Measurements from ENCODE around the gene TMEM201.
A peak's percentile ranks its signal among the peaks of the same experiment; 100 is the strongest.

TMEM201 gene

DNA sequence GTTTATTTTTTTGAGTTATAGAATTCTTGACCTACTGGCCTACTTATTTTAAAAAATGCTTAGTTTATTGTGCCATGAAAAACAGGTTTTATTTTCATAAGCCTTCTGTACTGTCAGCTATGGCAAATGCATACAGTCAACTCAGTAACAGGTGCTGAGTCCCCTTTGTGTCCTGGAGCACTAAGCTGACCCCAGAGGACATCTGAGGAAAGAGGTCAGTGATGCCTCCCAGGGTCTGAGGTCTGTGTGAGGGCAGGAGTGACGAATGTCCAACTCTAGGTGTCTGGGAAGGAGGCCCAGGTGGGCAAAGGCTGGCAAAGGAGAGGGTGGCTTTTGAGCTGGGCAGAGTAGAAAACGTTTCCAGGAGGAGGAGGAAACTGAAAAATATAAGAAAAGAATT, 7.8 kb upstream of the TMEM201 start:
- no peak for DNase-seq (ENCODE audit: low read depth in 3 of 3)

- DNase-seq (ENCODE audit: low read depth in 3 of 3): no peak
These were observed 2.5 kb upstream of the TMEM201 start for GRCh38 chr1:9586147-9586766.

DNA sequence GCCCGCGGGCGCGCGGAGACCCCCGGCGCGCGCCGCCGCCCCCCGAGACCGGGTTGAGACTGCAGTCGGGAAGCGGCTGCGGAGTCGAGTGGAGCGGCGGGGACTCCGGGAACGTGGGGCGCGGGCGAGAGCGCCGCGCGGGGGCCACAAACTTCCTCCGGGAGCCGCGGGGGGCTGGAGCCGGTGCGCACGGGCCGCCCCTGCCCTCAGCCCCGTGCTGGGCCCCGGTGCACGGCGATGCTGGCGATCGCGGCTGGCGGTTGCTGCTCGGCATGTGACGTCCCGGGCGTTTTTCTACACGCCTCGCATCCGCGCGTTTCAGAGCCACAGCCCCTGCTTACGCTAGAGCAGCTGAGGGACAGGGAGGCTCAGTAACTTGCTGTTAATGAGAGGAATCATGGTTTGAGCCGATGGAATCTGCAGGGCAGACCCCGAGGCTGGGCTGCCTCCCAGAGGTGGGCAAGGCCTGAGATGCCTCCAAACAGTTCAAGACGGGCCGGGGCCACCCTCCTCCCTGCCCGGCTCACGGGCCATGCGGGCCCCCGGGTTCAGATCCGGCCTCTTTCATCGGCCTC, 520 bp downstream of the TMEM201 start:
- DNase-seq (ENCODE audit: low read depth in 3 of 3): peak in 2 of 3 donors; percentile 14 to 25

- DNase-seq (ENCODE audit: low read depth in 3 of 3): no peak
These were observed 1.0 kb downstream of the TMEM201 start for GRCh38 chr1:9589719-9590157.

DNA sequence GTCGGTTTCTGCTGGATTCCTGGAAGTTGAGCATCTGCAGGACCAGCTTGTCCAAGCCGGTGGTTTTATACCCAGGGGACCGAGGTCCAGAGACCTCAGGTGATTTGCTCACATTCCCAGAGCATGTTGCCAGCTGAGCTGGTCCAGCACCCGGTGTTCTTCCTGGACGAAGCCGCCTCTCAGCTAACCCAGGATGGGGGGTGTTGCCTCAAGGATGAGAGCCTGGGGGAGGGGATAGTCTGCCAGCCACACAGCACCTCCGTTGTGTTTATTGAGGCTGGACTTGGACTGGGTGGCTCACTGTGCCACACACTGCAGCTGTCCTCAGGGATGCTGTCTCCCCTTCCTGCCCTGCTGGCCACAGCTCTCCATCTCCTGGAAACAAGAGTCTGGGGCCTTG, 1.5 kb downstream of the TMEM201 start:
- DNase-seq (ENCODE audit: low read depth in 3 of 3): no peak

- no peak for DNase-seq (ENCODE audit: low read depth in 3 of 3)
These were observed 2.4 kb downstream of the TMEM201 start for GRCh38 chr1:9590945-9591668.

- no peak for DNase-seq (ENCODE audit: low read depth in 3 of 3)
These were observed 3.2 kb downstream of the TMEM201 start for GRCh38 chr1:9591669-9592509.

DNA sequence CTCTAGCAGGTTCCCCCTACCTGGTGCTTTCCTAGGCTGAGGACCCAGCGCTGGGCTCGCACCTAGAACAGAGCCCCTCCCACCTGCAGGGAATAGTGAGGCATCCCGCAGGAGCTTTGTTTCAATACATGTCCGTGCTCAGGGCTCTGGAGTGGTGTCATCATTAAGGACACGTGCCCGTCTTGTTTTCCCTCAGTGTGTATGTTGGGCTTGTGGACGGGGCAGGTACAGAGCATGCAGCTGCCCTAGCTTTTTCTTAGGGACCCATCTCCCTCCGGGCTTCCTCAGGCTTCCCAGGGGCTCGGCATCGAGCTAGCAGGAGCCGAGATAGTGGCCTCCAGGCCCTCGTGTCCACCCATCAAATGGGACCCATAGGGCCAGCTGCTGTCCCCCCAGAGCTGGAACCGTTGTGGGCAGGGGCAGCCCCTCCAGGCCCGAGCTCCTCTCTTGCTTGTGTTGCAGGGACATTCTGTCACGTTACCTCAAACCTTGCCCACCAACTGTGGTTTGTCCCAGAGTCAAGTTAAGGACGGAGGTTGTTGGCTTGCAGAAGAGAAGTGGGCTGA, 3.9 kb downstream of the TMEM201 start:
- no peak for DNase-seq (ENCODE audit: low read depth in 3 of 3)

- no peak for DNase-seq (ENCODE audit: low read depth in 3 of 3)
These were observed 4.4 kb downstream of the TMEM201 start for GRCh38 chr1:9593147-9593491.

DNA sequence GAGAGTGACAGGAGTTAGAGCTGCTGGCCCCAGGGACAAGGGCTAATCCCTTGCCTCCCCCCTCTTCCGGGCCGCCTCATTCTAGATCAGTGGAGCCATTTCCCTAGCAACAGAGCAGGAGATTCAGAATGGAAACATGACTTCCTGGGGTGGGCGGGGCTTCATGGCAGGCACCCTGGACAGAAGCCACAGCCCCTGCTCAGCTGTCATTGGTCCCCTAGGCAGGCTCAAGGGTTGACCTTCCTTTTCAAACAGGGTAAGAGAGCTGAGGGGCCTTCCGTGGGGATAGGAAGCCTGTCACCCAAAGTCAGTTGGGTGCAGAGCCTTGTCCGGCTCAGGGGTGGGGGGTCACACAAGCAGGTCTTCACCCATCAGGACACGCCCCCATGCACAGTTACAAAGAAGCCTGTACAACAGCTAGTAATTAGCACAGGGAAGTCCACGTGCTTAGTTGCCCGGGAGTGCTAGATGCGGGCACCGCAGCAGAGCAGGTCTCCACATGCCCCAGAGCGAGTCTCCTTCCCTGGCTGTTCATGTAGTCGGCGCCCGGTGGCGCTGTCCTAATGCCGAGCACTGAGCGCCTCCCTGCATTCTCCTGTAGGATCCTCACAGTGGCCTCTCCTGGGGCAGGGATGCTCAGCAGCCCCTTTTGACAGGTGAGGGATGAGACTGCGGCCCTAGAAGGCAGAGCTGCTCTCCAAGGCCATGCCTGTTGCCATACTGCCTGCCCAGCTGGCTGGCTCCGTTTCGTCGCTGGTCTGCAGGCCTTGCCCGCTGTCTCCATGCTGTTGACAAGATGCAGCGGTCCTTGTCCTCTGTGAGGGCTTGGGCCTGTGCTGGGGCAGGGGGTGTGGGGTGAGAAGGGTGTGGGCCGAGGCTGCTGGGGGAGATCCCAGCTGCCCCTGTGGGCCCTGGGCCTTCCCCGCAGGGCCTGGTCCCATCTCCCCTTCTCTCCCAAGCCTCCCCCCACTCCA, 5.1 kb downstream of the TMEM201 start:
- peak; percentile 21 to 30 (median 26) for DNase-seq (ENCODE audit: low read depth in 3 of 3)

DNA sequence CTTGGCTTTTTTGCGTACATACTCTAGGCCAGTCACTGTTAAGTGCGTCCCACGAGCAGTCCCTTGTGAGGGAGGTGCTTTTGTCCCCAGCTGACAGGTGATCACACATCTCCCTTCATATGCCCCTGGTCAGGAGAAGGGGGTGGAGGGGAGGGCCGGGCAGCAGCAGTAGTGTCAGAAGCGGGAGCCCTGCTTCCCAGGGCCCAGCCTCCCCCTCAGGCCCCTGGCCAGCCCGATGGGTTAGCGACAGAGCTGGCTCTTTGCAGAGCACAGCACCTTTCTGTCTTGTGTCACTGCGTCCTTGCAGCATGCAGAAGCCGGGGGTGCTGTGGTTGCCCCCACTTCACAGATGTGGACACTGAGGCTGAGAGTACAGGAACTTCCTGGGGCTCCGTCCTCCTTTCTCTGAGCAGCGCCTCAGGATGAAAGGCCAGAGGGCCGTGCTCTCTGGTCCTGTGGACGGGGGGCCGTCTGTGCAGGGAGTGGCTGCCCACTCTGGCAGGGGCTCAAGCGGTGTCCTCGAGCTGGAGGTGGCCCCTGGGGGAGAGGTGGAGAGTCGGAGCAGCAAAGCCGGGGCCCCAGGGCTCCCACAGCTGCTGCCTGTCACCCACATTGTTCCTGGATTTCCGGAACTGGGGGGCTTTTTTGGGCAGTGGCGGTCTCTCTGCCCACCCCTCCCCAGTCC, 5.9 kb downstream of the TMEM201 start:
- no peak for DNase-seq (ENCODE audit: low read depth in 3 of 3)

GRCh38 chr1:9595156-9595967, 6.7 kb downstream of the TMEM201 start:
- no peak for DNase-seq (ENCODE audit: low read depth in 3 of 3)

DNA sequence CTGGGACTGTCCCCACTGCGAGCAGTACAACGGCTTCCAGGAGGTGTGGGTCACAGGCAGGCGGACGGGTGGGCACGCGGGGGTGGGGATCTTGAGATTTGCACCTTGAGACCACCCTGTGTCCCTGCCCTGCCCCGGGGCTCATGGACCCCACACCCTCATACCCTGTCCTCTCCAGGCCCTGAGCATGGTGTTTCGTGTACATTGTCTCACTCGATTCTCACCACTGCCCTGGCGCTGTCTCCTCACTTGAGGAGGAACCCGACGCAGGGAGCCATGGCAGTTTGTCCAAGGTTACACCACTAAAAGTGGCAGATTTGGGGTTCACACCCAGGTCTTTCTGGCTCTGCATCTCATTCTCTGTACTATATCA, 7.2 kb downstream of the TMEM201 start:
- DNase-seq (ENCODE audit: low read depth in 3 of 3): no peak

DNA sequence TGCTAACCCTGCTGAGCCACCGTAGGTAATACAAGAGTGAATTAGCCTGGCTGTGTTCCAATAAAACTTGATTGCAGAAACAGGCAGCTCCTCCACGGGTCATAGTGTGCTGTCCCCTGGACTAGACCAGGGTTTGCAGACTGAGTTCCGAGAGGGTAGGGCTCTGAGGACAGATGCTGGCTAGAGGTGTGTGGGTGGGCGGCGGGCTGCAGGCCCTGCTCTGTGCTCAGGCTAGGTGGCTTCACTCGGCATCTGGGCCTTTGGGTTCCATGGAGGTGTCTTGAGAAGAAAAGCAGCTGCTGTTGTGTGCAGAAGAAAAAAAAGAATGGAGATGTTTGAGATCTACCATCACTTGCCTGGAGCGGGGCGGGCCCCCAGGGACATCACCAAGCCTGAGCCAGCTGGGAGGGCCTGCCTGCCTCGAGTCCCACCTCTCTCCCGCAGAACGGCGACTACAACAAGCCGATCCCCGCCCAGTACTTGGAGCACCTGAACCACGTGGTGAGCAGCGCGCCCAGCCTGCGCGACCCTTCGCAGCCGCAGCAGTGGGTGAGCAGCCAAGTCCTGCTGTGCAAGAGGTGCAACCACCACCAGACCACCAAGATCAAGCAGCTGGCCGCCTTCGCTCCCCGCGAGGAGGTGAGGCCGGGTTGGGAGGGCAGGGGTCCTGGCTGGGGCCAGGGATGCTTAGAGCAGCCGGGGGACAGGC, 7.9 kb downstream of the TMEM201 start:
- DNase-seq (ENCODE audit: low read depth in 3 of 3): no peak

GRCh38 chr1:9597361-9598315, 8.9 kb downstream of the TMEM201 start:
- DNase-seq (ENCODE audit: low read depth in 3 of 3): no peak

DNA sequence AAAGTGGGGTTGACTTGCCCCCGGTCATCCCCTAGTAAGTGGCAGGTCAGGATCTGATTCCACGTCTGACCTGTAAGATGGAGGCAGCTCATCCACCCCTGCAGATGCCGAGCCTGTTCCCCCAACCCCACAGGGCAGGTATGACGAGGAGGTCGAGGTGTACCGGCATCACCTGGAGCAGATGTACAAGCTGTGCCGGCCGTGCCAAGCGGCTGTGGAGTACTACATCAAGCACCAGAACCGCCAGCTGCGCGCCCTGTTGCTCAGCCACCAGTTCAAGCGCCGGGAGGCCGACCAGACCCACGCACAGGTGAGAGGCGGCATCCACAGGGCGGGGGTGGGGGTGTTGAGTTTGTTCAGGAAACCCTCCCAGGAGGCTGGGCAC, 9.6 kb downstream of the TMEM201 start:
- DNase-seq (ENCODE audit: low read depth in 3 of 3): no peak

DNA sequence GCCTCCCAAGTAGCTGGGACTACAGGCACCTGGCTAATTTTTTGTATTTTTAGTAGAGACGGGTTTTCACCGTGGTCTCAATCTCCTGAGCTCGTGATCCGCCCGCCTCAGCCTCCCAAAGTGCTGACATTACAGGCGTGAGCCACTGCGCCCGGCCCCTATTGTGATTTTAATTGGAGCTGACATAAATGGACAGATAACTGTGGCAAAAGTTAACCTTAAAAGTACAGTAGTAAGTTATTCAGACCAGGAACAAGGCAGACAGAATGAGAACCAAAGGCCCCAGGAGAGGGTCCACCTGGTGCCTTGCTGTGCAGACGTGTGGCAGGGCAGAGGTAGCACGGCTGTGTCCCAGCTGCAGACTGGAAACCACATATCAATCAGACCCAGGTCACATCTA, 11.0 kb downstream of the TMEM201 start:
- no peak for DNase-seq (ENCODE audit: low read depth in 3 of 3)

Measured in stimulated activated CD4-positive, alpha-beta T cell treated with anti-CD3 and anti-CD28 coated beads, TNF-alpha, amount 100 ng/mL, for 48 hours (primary cell).